H1 (cell line): ENCODE data around the gene UNC13C.

Experiments used
- EGR1 ChIP-seq: IDR thresholded peaks from 2 replicates; pipeline ENCODE4 v1.6.1; 2011; ENCODE audit warnings: low read depth, low read length, borderline replicate concordance
- MAX ChIP-seq: IDR thresholded peaks from 2 replicates; pipeline ENCODE4 v1.6.1; 2012; ENCODE audit warnings: inconsistent platforms
- POLR2AphosphoS5 ChIP-seq: IDR thresholded peaks from 2 replicates; pipeline ENCODE4 v1.6.1; 2011; ENCODE audit warnings: low read depth, low read length
- RXRA ChIP-seq: IDR thresholded peaks from 2 replicates; pipeline ENCODE4 v1.6.1; 2011; ENCODE audit warnings: low read depth, mild to moderate bottlenecking, low read length, moderate library complexity; ENCODE audit not compliant: insufficient read depth
- SP2 ChIP-seq: IDR thresholded peaks from 2 replicates; pipeline ENCODE4 v1.6.1; 2012; ENCODE audit warnings: mild to moderate bottlenecking, low read length, inconsistent platforms

GRCh38 chr15:54373332-54373731 is 395.1 kb downstream of the UNC13C start:
- TF ChIP-seq RXRA (no peak), SP2 (no peak), MAX (no peak), POLR2AphosphoS5 (no peak), EGR1 (no peak)
